BJ (cell line): ENCODE results near the gene SAC3D1. TPM values are rescaled to one million over a fixed set of nuclear protein-coding genes. Genes with fewer than 3 reads are reported as not detected.

Source experiments
- CTCF ChIA-PET: fragments of 350-600 bp; formaldehyde crosslinking; extraction: SDS; loops from one replicate; lab custom pipeline; 2021; ENCODE audit warnings: antibody characterized with exemption, inconsistent platforms; lab: Yijun Ruan, JAX
- POLR2A ChIA-PET: fragments of 300-600 bp; sonication (Branson Sonifier 250); formaldehyde crosslinking; extraction: SDS; loops from one replicate; lab custom pipeline; 2021; ENCODE audit warnings: antibody characterized with exemption; lab: Charles Lee
- DNase-seq: peaks from one replicate; pipeline ENCODE4 v3.0.0-alpha.2; 2011; ENCODE audit warnings: low read depth
- H3K27me3 ChIP-seq: 2 replicates; pipeline ENCODE4 v1.6.0; 2011; ENCODE audit warnings: low read length; ENCODE audit not compliant: control insufficient read depth, insufficient read depth
- H3K36me3 ChIP-seq: 2 replicates; pipeline ENCODE4 v1.5.1; 2011; ENCODE audit warnings: low read length; ENCODE audit not compliant: control insufficient read depth, insufficient read depth
- H3K4me3 ChIP-seq: 2 replicates; pipeline ENCODE4 v1.5.1; 2011; ENCODE audit warnings: low read depth, mild to moderate bottlenecking, control low read depth, low read length
- polyA plus RNA-seq: library from polyadenylated mRNA; depleted of rRNA; stranded (reverse); fragments of >200 nt; gene quantifications from 2 replicates; pipeline ENCODE4 v1.2.3, GENCODE V29; 2011
- TF ChIP-seq, protein P1 (sequence below): IDR thresholded peaks from 2 replicates; pipeline ENCODE4 v1.5.1; 2011; ENCODE audit warnings: low read depth, mild to moderate bottlenecking, control low read depth, inconsistent platforms, low read length, moderate library complexity; ENCODE audit not compliant: insufficient read depth

SAC3D1 gene
- polyA plus RNA-seq, 1 experiment: 7.3 TPM

DNA sequence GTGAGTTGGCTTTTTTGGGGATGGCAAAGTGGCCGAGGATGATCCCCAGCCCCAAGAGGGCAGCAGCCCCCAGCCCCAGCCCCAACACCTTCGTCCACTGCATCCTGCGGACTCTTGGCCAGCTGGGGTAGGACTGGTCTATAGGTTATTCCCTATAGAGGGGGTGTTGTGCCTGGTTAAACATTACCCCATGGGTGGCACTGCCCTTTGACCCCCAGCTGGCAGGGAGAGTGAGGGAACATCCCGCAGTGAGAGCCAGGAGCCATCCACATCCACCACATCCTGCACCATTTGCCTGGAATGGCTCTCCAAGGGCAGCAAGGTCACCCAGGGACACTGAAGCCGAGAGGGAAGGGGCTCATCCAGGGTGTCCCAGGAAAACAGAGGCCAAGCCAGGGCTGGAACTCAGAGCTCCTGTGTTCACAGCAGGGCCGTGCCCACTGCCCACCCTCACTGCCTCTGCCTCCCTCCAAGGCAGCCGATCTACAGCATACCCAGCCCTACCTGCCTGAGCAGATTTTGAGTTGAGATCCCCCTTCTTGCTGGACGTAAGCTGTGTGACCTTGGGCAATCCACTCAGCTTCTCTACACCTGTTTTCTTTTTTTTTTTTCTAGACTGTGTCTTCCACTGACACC, 17.5 kb downstream of the SAC3D1 start, which contains the start of gene NAALADL1:
Gene NAALADL1, minus strand, starts transcription at position 135 of the 636 bp plus-strand sequence. Its CDS starts 32 bp downstream, at position 103.
- ChIA-PET POLR2A (interaction anchor here (0.6 kb wide), 1 partner anchor 35 kb away, joined by 4 read pairs; no protein-coding TSS in a partner anchor), CTCF (interaction anchor here (0.8 to 1.2 kb wide), 2 partner anchors 9 to 18 kb away, joined by 3 read pairs; no protein-coding TSS in a partner anchor)
- no peak for DNase-seq

DNA sequence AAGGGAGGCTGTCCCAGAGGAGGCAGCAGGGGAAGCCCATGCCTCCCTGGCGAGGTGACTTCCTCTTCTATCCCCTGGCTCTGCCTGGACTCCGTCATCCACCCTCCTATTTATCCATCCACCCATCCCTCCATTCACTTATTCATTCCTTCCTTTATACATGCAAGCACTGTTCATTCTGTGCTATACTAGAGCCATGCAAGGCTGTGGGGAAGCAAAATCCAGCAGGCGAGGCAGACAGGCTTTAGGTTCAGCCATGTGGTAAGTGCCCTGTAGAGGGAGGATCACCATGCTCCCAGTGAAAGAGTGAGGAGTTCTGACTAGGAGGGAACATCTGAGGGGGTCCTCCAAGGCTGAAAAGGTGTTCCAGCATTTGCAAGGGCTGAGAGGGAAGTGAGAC, 18.5 kb downstream of the SAC3D1 start:
- ChIA-PET CTCF (interaction anchor here (1.2 kb wide), 1 partner anchor 10 kb away, joined by 3 read pairs; no protein-coding TSS in a partner anchor), POLR2A (no interaction called here)
- Histone ChIP-seq H3K36me3 (no peaks in the 10 kb centered on the region), H3K27me3 (0 out of 2 replicates have a peak, but pooled peaks cover 2% of the 10 kb centered on the region), H3K4me3 (no peak overlapping the region)
- DNase-seq: no peak
- TF ChIP-seq, protein P1, sequence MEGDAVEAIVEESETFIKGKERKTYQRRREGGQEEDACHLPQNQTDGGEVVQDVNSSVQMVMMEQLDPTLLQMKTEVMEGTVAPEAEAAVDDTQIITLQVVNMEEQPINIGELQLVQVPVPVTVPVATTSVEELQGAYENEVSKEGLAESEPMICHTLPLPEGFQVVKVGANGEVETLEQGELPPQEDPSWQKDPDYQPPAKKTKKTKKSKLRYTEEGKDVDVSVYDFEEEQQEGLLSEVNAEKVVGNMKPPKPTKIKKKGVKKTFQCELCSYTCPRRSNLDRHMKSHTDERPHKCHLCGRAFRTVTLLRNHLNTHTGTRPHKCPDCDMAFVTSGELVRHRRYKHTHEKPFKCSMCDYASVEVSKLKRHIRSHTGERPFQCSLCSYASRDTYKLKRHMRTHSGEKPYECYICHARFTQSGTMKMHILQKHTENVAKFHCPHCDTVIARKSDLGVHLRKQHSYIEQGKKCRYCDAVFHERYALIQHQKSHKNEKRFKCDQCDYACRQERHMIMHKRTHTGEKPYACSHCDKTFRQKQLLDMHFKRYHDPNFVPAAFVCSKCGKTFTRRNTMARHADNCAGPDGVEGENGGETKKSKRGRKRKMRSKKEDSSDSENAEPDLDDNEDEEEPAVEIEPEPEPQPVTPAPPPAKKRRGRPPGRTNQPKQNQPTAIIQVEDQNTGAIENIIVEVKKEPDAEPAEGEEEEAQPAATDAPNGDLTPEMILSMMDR: no peak

More for the DNA sequence above, 17.5 kb downstream of the SAC3D1 start, which contains the start of gene NAALADL1:
- Histone ChIP-seq H3K36me3 (no peaks in the 10 kb centered on the region), H3K4me3 (no peak within 1 kb of the TSS), H3K27me3 (0 out of 2 replicates have a peak, but pooled peaks cover 3% of the 10 kb centered on the region)
- TF ChIP-seq, protein P1: no peak

- CTCF ChIA-PET: interaction anchor here (0.7 to 1.2 kb wide), 2 partner anchors 11 to 13 kb away, joined by 3 read pairs; no protein-coding TSS in a partner anchor
- TF ChIP-seq, protein P1: no peak
- POLR2A ChIA-PET: no interaction called here
- no peak overlapping the region for H3K4me3 ChIP-seq
- DNase-seq: no peak
- no peaks in the 10 kb centered on the region for H3K27me3 ChIP-seq
- no peaks in the 10 kb centered on the region for H3K36me3 ChIP-seq
These were observed 19.2 kb downstream of the SAC3D1 start for GRCh38 chr11:65059959-65060824.

- TF ChIP-seq, protein P1: peak; percentile 32; the same call in 1 of the 2 replicates
- DNase-seq: no peak
- ChIA-PET POLR2A (no interaction called here), CTCF (no interaction called here)
- Histone ChIP-seq H3K36me3 (no peaks in the 10 kb centered on the region), H3K4me3 (no peak overlapping the region), H3K27me3 (no peaks in the 10 kb centered on the region)
These were observed 20.0 kb downstream of the SAC3D1 start for GRCh38 chr11:65060913-65061408.
